K562 (cell line): ENCODE results near the gene ZNF391. TPM values are rescaled to one million over a fixed set of nuclear protein-coding genes. Genes with fewer than 3 reads are reported as not detected.
A peak's percentile ranks its signal among the peaks of the same experiment; 100 is the strongest.

Experiments used
- BHLHE40 ChIP-seq: IDR thresholded peaks from 2 replicates; pipeline ENCODE4 v1.6.1; 2011; ENCODE audit warnings: low read length, improper control_type of control experiment
- FOXM1 ChIP-seq, 2 experiments: fragments of 450-650 bp in 1 of 2; sonication (generic) in 1 of 2; formaldehyde crosslinking in 1 of 2; IDR thresholded peaks; 2 replicates each; pipeline versions ENCODE4 v1.6.1 to v1.9.0; 2017 to 2022; ENCODE audit warnings: low read depth in 2 of 2, mild to moderate bottlenecking in 2 of 2, missing genetic modification reagents in 1 of 2, moderate library complexity in 1 of 2
- HDGF ChIP-seq: fragments of 450-650 bp; IDR thresholded peaks from 2 replicates; pipeline ENCODE4 v1.6.1; 2016
- KAT2B ChIP-seq: IDR thresholded peaks from one replicate; pipeline ENCODE4 v1.6.1; 2012; ENCODE audit warnings: low read depth, mild to moderate bottlenecking, control low read depth, inconsistent platforms, low read length, moderate library complexity
- KLF16 ChIP-seq: IDR thresholded peaks from 2 replicates; pipeline ENCODE4 v1.6.1; 2016; ENCODE audit warnings: antibody characterized with exemption
- SMARCE1 ChIP-seq: fragments of 450-650 bp; IDR thresholded peaks from 2 replicates; pipeline ENCODE4 v1.7.1; 2016; ENCODE audit warnings: mild to moderate bottlenecking
- SNIP1 ChIP-seq: fragments of 450-650 bp; IDR thresholded peaks from 2 replicates; pipeline ENCODE4 v1.7.1; 2017; ENCODE audit warnings: low read depth, mild to moderate bottlenecking
- SP2 ChIP-seq: IDR thresholded peaks from 2 replicates; pipeline ENCODE4 v1.6.1; 2011; ENCODE audit warnings: mild to moderate bottlenecking, low read depth, low read length, moderate library complexity; ENCODE audit not compliant: poor library complexity, severe bottlenecking; ENCODE audit errors: extremely low read depth
- ZBED1 ChIP-seq: IDR thresholded peaks from 2 replicates; pipeline ENCODE4 v1.6.1; 2014
- ZEB2 ChIP-seq: fragments of 450-650 bp; IDR thresholded peaks from 2 replicates; pipeline ENCODE4 v1.6.1; 2016
- ZNF217 ChIP-seq: sonication (generic); formaldehyde crosslinking; IDR thresholded peaks from 2 replicates; pipeline ENCODE4 v1.8.0; 2022; ENCODE audit warnings: mild to moderate bottlenecking, missing genetic modification reagents
- polyA plus RNA-seq, 8 experiments: library from polyadenylated mRNA; depleted of rRNA in 4 of 8; stranded (reverse) in 5 of 8; unstranded in 3 of 8; fragments of >200 nt; fragmentation: Nextera tagmentation in 2 of 8; fragmentation: Illumina TruSeq in 1 of 8; extraction: Ambion mirVana in 2 of 8; extraction: Trizol in 1 of 8; gene quantifications; 2 replicates each; pipeline versions ENCODE4 v1.2.1 to v1.2.3, GENCODE V29; 2011 to 2014; ENCODE audit warnings: inconsistent platforms in 1 of 8, missing spikeins in 1 of 8
- total RNA-seq, 7 experiments: library from RNA; depleted of rRNA in 6 of 7; stranded (reverse); fragments of >200 nt in 6 of 7; fragmentation: Illumina TruSeq in 2 of 7; extraction: Trizol in 2 of 7; gene quantifications; 2 replicates each; pipeline versions ENCODE4 v1.2.1 to v1.2.3, GENCODE V29; 2011 to 2021; ENCODE audit warnings: low replicate concordance in 1 of 7
- TF ChIP-seq, protein P1 (sequence below), 2 experiments: fragments of 450-650 bp in 1 of 2; sonication (generic) in 1 of 2; formaldehyde crosslinking in 1 of 2; IDR thresholded peaks; 2 replicates each; pipeline versions ENCODE4 v1.7.1 to v1.9.0; 2016 to 2022; ENCODE audit warnings: inconsistent platforms in 1 of 2, mild to moderate bottlenecking in 1 of 2, missing genetic modification reagents in 1 of 2
- TF ChIP-seq, protein P2 (sequence below): sonication (generic); formaldehyde crosslinking; IDR thresholded peaks from 2 replicates; pipeline ENCODE4 v1.8.1; 2023; ENCODE audit warnings: missing genetic modification reagents, mild to moderate bottlenecking, borderline replicate concordance

The ZNF391 gene
- total and polyA plus RNA-seq, 9 of the 15 experiments (the other 6 are each of a cell fraction or from before 2014, with no cell fraction given), result 2.3 to 10.1 (median 5.8) TPM

DNA sequence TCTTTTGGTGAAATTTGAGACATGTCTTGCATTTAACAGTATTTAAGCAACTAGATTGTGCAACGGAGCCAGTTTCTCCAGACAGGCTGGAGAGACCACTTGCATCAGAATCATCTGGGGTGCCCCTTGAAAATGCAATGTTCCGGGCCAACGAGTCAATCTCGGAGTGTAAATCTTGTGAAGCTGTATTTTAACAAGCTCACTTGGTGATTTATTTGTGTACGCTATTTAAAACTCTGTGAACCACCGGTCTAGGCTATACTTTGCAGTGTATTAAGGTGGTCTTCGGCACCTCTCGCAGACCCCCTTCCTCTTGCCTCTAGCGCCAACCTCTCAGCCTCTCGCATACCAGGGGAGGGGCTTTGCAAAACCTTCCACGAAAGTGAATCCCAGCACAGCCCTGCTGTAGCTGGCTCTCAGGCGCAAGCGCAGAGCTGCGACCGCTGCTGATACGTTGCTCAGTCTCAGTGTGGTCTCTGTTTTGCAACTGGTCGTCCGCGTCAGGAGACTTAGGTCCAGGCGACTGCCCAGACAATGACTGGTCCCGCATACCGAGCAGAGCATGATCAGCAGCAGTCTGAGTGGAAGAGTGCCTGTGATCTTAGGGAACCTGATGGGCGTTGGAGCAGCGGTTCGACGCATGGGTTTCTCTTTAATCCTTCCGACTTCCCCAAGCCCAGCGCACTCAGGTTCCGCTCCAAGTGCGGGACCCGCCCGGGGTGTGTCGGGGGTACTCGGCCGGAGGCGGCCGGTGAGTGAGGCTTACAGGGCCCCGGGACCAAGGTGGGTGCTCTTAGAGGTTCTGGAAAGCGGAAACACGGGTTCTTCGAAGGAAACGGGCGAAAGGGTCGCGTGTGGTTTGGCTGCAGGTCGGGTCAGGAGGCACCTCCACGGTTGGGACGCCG, at the start of gene ZNF391 (continued):
- TF ChIP-seq FOXM1 (IDR thresholded peaks at IDR 0.05; ENCODE audit: low read depth) (peak; percentile 84), FOXM1 (CRISPR knock-in tag; IDR thresholded peaks at IDR 0.05; ENCODE audit: low read depth) (peak; percentile 55; the same call in 1 of the 2 replicates), SP2 (no peak), HDGF (no peak), KLF16 (no peak), ZEB2 (peak; percentile 98), KAT2B (no peak), ZBED1 (peak; percentile 86; the same call in 1 of the 2 replicates), BHLHE40 (no peak; the same call in none of the 2 replicates), SNIP1 (no peak), SMARCE1 (no peak), ZNF217 (no peak)
- TF ChIP-seq, protein P1, sequence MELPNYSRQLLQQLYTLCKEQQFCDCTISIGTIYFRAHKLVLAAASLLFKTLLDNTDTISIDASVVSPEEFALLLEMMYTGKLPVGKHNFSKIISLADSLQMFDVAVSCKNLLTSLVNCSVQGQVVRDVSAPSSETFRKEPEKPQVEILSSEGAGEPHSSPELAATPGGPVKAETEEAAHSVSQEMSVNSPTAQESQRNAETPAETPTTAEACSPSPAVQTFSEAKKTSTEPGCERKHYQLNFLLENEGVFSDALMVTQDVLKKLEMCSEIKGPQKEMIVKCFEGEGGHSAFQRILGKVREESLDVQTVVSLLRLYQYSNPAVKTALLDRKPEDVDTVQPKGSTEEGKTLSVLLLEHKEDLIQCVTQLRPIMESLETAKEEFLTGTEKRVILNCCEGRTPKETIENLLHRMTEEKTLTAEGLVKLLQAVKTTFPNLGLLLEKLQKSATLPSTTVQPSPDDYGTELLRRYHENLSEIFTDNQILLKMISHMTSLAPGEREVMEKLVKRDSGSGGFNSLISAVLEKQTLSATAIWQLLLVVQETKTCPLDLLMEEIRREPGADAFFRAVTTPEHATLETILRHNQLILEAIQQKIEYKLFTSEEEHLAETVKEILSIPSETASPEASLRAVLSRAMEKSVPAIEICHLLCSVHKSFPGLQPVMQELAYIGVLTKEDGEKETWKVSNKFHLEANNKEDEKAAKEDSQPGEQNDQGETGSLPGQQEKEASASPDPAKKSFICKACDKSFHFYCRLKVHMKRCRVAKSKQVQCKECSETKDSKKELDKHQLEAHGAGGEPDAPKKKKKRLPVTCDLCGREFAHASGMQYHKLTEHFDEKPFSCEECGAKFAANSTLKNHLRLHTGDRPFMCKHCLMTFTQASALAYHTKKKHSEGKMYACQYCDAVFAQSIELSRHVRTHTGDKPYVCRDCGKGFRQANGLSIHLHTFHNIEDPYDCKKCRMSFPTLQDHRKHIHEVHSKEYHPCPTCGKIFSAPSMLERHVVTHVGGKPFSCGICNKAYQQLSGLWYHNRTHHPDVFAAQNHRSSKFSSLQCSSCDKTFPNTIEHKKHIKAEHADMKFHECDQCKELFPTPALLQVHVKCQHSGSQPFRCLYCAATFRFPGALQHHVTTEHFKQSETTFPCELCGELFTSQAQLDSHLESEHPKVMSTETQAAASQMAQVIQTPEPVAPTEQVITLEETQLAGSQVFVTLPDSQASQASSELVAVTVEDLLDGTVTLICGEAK (IDR thresholded peaks at IDR 0.05), result peak; percentile 93
- TF ChIP-seq, protein P1 (CRISPR knock-in tag; IDR thresholded peaks at IDR 0.05), result no peak
- TF ChIP-seq, protein P2, sequence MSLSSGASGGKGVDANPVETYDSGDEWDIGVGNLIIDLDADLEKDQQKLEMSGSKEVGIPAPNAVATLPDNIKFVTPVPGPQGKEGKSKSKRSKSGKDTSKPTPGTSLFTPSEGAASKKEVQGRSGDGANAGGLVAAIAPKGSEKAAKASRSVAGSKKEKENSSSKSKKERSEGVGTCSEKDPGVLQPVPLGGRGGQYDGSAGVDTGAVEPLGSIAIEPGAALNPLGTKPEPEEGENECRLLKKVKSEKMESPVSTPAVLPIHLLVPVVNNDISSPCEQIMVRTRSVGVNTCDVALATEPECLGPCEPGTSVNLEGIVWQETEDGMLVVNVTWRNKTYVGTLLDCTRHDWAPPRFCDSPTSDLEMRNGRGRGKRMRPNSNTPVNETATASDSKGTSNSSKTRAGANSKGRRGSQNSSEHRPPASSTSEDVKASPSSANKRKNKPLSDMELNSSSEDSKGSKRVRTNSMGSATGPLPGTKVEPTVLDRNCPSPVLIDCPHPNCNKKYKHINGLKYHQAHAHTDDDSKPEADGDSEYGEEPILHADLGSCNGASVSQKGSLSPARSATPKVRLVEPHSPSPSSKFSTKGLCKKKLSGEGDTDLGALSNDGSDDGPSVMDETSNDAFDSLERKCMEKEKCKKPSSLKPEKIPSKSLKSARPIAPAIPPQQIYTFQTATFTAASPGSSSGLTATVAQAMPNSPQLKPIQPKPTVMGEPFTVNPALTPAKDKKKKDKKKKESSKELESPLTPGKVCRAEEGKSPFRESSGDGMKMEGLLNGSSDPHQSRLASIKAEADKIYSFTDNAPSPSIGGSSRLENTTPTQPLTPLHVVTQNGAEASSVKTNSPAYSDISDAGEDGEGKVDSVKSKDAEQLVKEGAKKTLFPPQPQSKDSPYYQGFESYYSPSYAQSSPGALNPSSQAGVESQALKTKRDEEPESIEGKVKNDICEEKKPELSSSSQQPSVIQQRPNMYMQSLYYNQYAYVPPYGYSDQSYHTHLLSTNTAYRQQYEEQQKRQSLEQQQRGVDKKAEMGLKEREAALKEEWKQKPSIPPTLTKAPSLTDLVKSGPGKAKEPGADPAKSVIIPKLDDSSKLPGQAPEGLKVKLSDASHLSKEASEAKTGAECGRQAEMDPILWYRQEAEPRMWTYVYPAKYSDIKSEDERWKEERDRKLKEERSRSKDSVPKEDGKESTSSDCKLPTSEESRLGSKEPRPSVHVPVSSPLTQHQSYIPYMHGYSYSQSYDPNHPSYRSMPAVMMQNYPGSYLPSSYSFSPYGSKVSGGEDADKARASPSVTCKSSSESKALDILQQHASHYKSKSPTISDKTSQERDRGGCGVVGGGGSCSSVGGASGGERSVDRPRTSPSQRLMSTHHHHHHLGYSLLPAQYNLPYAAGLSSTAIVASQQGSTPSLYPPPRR (CRISPR knock-in tag), result peak; percentile 70; the same call in 1 of the 2 replicates
